ENCODE data around the gene DCTN5. TPM values are rescaled to one million over a fixed set of nuclear protein-coding genes. Genes with fewer than 3 reads are reported as not detected.

The DCTN5 gene
- total and polyA plus RNA-seq, 10 donors, result 11.9 to 62.5 (median 41.3) TPM

GRCh38 chr16:23640615-23640930 lies 693 bp upstream of the DCTN5 start:
- Histone ChIP-seq H3K4me1 (peaks cover 18 to 56% (median 36%) of the 10 kb centered on the region in 6 donors), H3K36me3 (peaks cover 0 to 61% (median 39%) of the 10 kb centered on the region in 6 donors), H3K27ac (peak overlapping the region; percentile 62 to 92 (median 86)), H3K4me3 (peak overlapping the region; percentile 76 to 100 (median 94)), H3K9me3 (no peaks in the 10 kb centered on the region), H3K27me3 (replicated peaks in 1 of 7) (no peaks in the 10 kb centered on the region)
- intact Hi-C loops (cut with DNase I; ENCODE audit: low total_unique reads), result no loop called here
- no peak for DNase-seq
- TF ChIP-seq POLR2A (IDR thresholded peaks at IDR 0.05) (no peak), CTCF (IDR thresholded peaks at IDR 0.05 in 8 of 11, conservative IDR thresholded peaks at IDR 0.05 in 3 of 11) (no peak), POLR2AphosphoS5 (IDR thresholded peaks at IDR 0.05) (no peak)
- WGBS, 5 donors, result 0 to 2% (median 1%) methylated on average over 8 of the region's 8 CpGs

DNA sequence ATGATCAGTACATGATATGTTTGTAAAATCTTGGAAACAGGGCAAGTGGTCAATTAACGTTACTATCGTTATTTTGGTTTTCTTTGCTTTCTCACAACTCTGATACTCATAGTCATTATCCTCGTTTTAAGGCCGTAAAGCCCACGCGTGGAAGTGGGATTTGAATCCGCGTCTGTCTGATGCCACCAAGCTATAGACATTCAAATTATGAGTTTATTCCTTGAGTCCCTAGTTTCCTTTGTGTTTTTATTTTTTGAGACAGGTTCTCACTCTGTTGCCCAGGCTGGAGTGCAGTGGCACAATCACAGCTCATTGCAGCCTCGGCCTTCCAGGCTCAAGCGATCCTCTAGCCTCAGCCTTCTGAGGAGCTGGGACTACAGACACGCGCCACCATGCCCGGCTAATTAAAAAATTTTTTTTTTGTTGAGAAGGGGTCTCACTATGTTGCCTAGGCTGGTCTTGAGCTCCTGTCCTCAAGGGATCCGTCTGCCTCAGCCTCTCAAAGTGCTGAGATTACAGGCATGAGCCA lies 1.0 kb downstream of the DCTN5 start:
- TF ChIP-seq POLR2A (IDR thresholded peaks at IDR 0.05) (no peak), CTCF (IDR thresholded peaks at IDR 0.05 in 8 of 11, conservative IDR thresholded peaks at IDR 0.05 in 3 of 11) (no peak), POLR2AphosphoS5 (IDR thresholded peaks at IDR 0.05) (no peak)
- peak overlapping the region in 5 of 8 donors; percentile 62 to 92 (median 86) for H3K27ac ChIP-seq
- H3K4me3 ChIP-seq, result peak overlapping the region; percentile 76 to 100 (median 94)
- no peaks in the 10 kb centered on the region for H3K9me3 ChIP-seq
- 72 to 85% (median 74%) methylated on average over 14 of the region's 14 CpGs for WGBS, 5 donors
- intact Hi-C loops (cut with DNase I; ENCODE audit: low total_unique reads), result no loop called here
- peaks cover 0 to 61% (median 34%) of the 10 kb centered on the region in 6 donors for H3K36me3 ChIP-seq
- H3K27me3 ChIP-seq (replicated peaks in 1 of 7), result no peaks in the 10 kb centered on the region
- H3K4me1 ChIP-seq, result peaks cover 18 to 73% (median 42%) of the 10 kb centered on the region in 6 donors
- no peak for DNase-seq

GRCh38 chr16:23650674-23651416 lies 9.6 kb downstream of the DCTN5 start:
- Histone ChIP-seq H3K4me3 (no peak overlapping the region), H3K36me3 (peaks cover 0 to 99% (median 31%) of the 10 kb centered on the region in 6 donors), H3K4me1 (peaks cover 0 to 63% (median 24%) of the 10 kb centered on the region in 6 donors), H3K27me3 (replicated peaks in 1 of 7) (no peaks in the 10 kb centered on the region), H3K9me3 (no peaks in the 10 kb centered on the region), H3K27ac (peak overlapping the region in 5 of 8 donors; percentile 0 to 44 (median 26))
- no peak for TF ChIP-seq POLR2AphosphoS5 (IDR thresholded peaks at IDR 0.05)
- no peak for TF ChIP-seq CTCF (IDR thresholded peaks at IDR 0.05 in 8 of 11, conservative IDR thresholded peaks at IDR 0.05 in 3 of 11)
- no peak for TF ChIP-seq POLR2A (IDR thresholded peaks at IDR 0.05)
- no peak for DNase-seq
- intact Hi-C loops (cut with DNase I; ENCODE audit: low total_unique reads), result no loop called here
- WGBS, 5 donors, result 64 to 82% (median 75%) methylated on average over 4 of the region's 4 CpGs

DNA sequence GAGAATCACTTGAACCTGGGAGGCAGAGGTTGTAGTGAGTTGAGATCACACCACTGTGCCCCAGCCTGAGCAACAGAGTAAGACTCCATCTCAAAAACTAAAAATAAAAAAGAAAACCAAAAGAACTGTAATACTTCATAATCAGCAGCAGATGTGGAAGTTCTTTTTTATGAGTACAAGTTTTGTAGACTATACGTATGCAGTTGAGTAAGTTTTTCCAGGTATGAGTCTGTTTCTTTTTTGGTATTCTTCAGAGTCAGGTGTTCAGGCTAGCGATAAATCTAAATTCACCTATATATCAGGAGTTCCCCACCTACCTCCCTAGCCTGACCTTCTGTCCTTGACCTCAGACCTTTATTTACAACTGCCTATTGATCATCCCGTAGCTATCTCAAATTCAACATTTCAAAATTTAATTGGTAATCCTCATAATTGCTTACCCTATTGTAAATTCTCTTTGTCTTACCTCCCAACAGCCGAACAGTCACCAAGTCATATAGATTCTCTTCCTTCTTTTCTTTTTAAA lies 10.7 kb downstream of the DCTN5 start:
- Histone ChIP-seq H3K36me3 (peaks cover 0 to 99% (median 25%) of the 10 kb centered on the region in 6 donors), H3K27ac (peak overlapping the region in 4 of 8 donors; percentile 9 to 44 (median 32)), H3K9me3 (no peaks in the 10 kb centered on the region), H3K4me3 (no peak overlapping the region), H3K27me3 (replicated peaks in 1 of 7) (no peaks in the 10 kb centered on the region), H3K4me1 (peaks cover 0 to 51% (median 20%) of the 10 kb centered on the region in 6 donors)
- intact Hi-C loops (cut with DNase I; ENCODE audit: low total_unique reads), result no loop called here
- 76 to 88% (median 78%) methylated on average over 4 of the region's 4 CpGs for WGBS, 5 donors
- TF ChIP-seq POLR2AphosphoS5 (IDR thresholded peaks at IDR 0.05), result no peak
- no peak for TF ChIP-seq POLR2A (IDR thresholded peaks at IDR 0.05)
- DNase-seq, result no peak
